Measurements from ENCODE around the gene SBNO1. TPM values are rescaled to one million over a fixed set of nuclear protein-coding genes. Genes with fewer than 3 reads are reported as not detected.

SBNO1 gene
- total and polyA plus RNA-seq, 4 donors: 4.7 to 28.5 (median 15.3) TPM

- DNase-seq: no peak
- H3K9ac ChIP-seq (ENCODE audit: insufficient read depth in 1 of 2, low read length in 2 of 2): no peak overlapping the region
- peaks cover 0 to 2% (median 0%) of the 10 kb centered on the region in 3 donors for H3K27me3 ChIP-seq (ENCODE audit: control insufficient read depth in 3 of 3, insufficient read depth in 3 of 3, low read length in 2 of 3)
- peaks cover 20 to 32% (median 29%) of the 10 kb centered on the region in 4 donors for H3K36me3 ChIP-seq (ENCODE audit: control insufficient read depth in 4 of 4, insufficient read depth in 4 of 4, low read length in 4 of 4)
- 94 to 97% methylated on average over 9 of the region's 9 CpGs for WGBS, 2 donors
- H3K9me3 ChIP-seq (ENCODE audit: control insufficient read depth in 4 of 4, insufficient read depth in 3 of 4, low read length in 3 of 4): no peaks in the 10 kb centered on the region
- no peaks in the 10 kb centered on the region for H3K4me1 ChIP-seq (ENCODE audit: control insufficient read depth in 5 of 5, insufficient read depth in 5 of 5, low read length in 5 of 5)
- no peak for ATAC-seq (ENCODE audit: insufficient read depth, low FRiP score)
- TF ChIP-seq, protein P1, sequence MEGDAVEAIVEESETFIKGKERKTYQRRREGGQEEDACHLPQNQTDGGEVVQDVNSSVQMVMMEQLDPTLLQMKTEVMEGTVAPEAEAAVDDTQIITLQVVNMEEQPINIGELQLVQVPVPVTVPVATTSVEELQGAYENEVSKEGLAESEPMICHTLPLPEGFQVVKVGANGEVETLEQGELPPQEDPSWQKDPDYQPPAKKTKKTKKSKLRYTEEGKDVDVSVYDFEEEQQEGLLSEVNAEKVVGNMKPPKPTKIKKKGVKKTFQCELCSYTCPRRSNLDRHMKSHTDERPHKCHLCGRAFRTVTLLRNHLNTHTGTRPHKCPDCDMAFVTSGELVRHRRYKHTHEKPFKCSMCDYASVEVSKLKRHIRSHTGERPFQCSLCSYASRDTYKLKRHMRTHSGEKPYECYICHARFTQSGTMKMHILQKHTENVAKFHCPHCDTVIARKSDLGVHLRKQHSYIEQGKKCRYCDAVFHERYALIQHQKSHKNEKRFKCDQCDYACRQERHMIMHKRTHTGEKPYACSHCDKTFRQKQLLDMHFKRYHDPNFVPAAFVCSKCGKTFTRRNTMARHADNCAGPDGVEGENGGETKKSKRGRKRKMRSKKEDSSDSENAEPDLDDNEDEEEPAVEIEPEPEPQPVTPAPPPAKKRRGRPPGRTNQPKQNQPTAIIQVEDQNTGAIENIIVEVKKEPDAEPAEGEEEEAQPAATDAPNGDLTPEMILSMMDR (IDR thresholded peaks at IDR 0.05; ENCODE audit: control extremely low read depth, extremely low read depth): no peak
- no peak overlapping the region for H3K27ac ChIP-seq (ENCODE audit: low read depth in 1 of 2, low read length in 1 of 2)
- no peak overlapping the region for H3K4me3 ChIP-seq
These were observed 71.4 kb downstream of the SBNO1 start for GRCh38 chr12:123293178-123293760.

DNA sequence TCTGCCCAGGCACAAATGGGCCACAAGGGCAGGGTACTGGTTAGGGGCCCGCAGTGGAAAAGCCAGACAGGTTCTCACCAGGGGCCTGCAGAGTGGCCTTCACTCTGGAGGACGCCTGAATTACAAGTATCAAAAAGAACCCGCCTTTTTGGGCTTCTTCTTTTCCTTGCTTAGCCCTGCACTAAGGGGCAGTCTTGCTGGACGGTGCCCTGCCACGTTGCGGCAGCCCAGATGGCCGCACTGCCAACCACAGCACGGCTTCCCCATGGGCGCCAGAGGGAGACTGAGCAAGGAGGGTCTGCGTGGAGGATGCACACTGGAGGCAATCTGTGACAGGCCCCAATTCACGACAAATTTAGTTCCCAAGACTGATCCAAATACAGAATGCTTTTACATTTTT lies 74.7 kb downstream of the SBNO1 start:
- H3K9ac ChIP-seq (ENCODE audit: insufficient read depth in 1 of 2, low read length in 2 of 2): no peak overlapping the region
- peaks cover 9 to 17% (median 14%) of the 10 kb centered on the region in 4 donors for H3K36me3 ChIP-seq (ENCODE audit: control insufficient read depth in 4 of 4, insufficient read depth in 4 of 4, low read length in 4 of 4)
- H3K9me3 ChIP-seq (ENCODE audit: control insufficient read depth in 4 of 4, insufficient read depth in 3 of 4, low read length in 3 of 4): no peaks in the 10 kb centered on the region
- no peaks in the 10 kb centered on the region for H3K27me3 ChIP-seq (ENCODE audit: control insufficient read depth in 3 of 3, insufficient read depth in 3 of 3, low read length in 2 of 3)
- no peaks in the 10 kb centered on the region for H3K4me1 ChIP-seq (ENCODE audit: control insufficient read depth in 5 of 5, insufficient read depth in 5 of 5, low read length in 5 of 5)
- WGBS, 2 donors: 95 to 96% methylated on average over 11 of the region's 11 CpGs
- no peak overlapping the region for H3K27ac ChIP-seq (ENCODE audit: low read depth in 1 of 2, low read length in 1 of 2)
- ATAC-seq (ENCODE audit: insufficient read depth, low FRiP score) (no peak), DNase-seq (no peak)
- TF ChIP-seq, protein P1 (IDR thresholded peaks at IDR 0.05; ENCODE audit: control extremely low read depth, extremely low read depth): no peak
- no peak overlapping the region for H3K4me3 ChIP-seq

DNA sequence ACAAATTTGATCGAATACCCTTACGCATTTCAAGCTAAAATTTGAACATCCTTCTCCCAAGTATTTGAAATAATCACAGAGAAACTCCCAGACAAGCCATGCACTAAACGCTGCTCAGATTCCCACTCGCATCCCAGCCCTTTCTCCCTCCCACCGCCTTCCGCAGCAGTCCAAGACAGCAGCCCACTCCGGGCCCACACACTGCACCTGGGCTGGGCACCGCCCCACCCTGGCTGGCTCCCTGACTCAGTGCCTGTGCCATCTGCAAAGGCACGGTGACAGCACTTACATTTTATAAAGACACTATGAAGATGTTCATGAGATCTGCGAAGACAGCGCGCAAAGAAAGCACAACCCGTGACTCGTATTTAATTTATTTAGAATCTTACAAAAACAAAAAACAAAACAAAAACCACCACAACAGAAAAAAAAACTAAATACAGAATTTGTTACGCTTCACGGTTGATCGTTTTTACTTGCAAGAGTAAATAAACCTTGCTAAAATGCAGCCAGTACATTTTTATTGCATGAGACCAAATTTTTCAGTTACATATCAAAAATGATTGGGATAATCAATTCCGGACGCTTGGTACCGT lies 75.8 kb downstream of the SBNO1 start:
- H3K9me3 ChIP-seq (ENCODE audit: control insufficient read depth in 4 of 4, insufficient read depth in 3 of 4, low read length in 3 of 4): no peaks in the 10 kb centered on the region
- H3K36me3 ChIP-seq (ENCODE audit: control insufficient read depth in 4 of 4, insufficient read depth in 4 of 4, low read length in 4 of 4): peaks cover 5 to 14% (median 10%) of the 10 kb centered on the region in 4 donors
- no peaks in the 10 kb centered on the region for H3K4me1 ChIP-seq (ENCODE audit: control insufficient read depth in 5 of 5, insufficient read depth in 5 of 5, low read length in 5 of 5)
- 95 to 97% methylated on average over 20 of the region's 20 CpGs for WGBS, 2 donors
- H3K27ac ChIP-seq (ENCODE audit: low read depth in 1 of 2, low read length in 1 of 2): no peak overlapping the region
- H3K27me3 ChIP-seq (ENCODE audit: control insufficient read depth in 3 of 3, insufficient read depth in 3 of 3, low read length in 2 of 3): no peaks in the 10 kb centered on the region
- no peak overlapping the region for H3K4me3 ChIP-seq
- TF ChIP-seq, protein P1 (IDR thresholded peaks at IDR 0.05; ENCODE audit: control extremely low read depth, extremely low read depth): no peak
- DNase-seq (no peak), ATAC-seq (ENCODE audit: insufficient read depth, low FRiP score) (no peak)
- H3K9ac ChIP-seq (ENCODE audit: insufficient read depth in 1 of 2, low read length in 2 of 2): no peak overlapping the region
